ENCODE results near the gene EGLN2.
"Not testable (repeated sequence)": the region's sequence is repeated elsewhere in the genome, so short reads cannot be mapped to it uniquely, and the experiment has no call there.

Gene EGLN2

DNA sequence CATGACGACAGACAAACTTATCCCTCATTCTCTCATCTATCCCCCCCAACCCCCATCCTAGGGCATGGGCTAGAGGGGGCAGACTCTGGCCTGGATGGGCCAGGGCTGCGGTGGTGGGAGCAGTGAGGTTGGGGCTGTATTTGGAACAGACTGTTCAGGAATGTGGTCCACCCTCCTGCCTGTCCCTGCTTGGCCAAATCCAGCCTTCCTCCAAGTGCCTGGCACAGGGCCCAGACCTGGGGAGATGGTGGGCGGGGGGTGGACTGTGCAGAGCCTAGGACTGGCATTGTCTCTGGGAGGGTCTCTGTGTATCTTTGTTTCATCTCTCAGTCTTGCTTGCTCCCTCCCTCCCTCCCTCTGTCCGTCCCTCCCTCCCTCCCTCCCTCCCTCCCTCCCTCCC is 14.2 kb downstream of the EGLN2 start:
- H3K4me3 ChIP-seq (ENCODE audit: low read depth, low read length) = no peak overlapping the region
- no peak for DNase-seq (ENCODE audit: low read depth, low spot score)
- ChIA-PET CTCF (interaction anchor here (1.0 to 1.5 kb wide), 2 partner anchors 11 to 150 kb away, joined by 3 to 4 read pairs; no protein-coding TSS in a partner anchor), POLR2A (no interaction called here)
- TF ChIP-seq, protein P1, sequence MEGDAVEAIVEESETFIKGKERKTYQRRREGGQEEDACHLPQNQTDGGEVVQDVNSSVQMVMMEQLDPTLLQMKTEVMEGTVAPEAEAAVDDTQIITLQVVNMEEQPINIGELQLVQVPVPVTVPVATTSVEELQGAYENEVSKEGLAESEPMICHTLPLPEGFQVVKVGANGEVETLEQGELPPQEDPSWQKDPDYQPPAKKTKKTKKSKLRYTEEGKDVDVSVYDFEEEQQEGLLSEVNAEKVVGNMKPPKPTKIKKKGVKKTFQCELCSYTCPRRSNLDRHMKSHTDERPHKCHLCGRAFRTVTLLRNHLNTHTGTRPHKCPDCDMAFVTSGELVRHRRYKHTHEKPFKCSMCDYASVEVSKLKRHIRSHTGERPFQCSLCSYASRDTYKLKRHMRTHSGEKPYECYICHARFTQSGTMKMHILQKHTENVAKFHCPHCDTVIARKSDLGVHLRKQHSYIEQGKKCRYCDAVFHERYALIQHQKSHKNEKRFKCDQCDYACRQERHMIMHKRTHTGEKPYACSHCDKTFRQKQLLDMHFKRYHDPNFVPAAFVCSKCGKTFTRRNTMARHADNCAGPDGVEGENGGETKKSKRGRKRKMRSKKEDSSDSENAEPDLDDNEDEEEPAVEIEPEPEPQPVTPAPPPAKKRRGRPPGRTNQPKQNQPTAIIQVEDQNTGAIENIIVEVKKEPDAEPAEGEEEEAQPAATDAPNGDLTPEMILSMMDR (IDR thresholded peaks at IDR 0.05; ENCODE audit: insufficient read depth, low read length, missing control alignments) = no peak

DNA sequence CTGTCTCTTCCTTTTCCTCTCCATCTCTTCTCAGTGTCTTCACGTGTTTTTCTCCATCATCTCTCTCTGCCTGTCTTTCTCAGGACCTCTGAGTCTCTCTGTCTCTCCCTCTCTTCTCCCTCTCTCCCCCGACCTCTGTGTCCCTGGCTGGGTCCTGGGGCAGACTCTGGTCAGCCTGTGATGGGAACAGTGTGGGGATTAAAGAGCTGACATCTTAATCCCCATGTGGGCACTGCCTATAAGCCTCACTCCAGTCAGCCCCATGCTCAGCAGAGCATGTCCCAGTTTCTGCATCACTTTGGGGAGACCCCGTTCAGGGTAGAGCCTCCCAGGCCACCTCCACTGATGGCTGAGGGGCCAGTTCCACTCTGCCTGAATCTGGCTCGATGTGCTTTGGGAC is 16.2 kb downstream of the EGLN2 start:
- ChIA-PET CTCF (no interaction called here), POLR2A (no interaction called here)
- DNase-seq (ENCODE audit: low read depth, low spot score) = no peak
- H3K4me3 ChIP-seq (ENCODE audit: low read depth, low read length) = no peak overlapping the region
- TF ChIP-seq, protein P1 (IDR thresholded peaks at IDR 0.05; ENCODE audit: insufficient read depth, low read length, missing control alignments) = no peak

DNA sequence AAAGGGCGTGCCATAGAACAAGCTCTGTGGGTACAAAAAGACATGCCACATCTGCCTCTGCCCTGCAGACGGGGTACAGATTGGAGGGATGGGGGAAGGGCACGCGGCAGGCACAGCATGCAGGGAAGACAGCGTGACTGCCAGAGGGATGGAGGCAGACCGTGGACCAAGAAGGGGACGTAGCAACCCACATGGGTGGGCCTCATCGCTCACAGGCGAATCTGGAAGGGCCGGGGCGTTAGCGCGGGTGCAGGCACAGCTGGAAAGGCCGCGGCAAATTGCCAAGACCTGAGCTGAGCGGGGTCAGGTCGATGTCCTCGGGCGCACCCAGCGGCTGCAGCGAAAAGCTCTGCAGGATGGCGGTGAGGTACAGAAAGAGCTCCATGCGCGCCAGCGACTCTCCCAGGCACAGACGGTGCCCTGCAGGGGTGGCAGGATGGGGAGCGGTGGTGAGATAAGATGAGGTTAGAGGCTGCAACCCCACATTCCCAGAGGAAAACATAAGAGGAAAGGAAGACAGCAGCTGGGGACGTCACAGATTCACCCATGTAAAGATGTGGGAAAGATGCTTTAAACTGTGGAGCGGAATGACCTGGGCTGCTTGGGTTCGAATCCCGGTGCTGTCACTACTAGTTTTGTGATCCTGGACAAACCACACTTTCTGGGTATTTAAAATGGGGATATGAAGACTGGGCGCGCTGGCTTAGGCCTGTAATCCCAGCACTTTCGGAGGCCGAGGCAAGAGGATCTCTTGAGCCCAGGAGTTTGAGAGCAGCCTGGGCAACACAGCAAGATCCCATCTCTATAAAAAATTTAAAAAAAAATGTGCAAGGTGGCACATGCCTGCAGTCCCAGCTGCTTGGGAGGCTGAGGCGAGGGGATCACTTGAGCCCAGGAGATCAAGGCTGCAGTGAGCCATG is 19.7 kb downstream of the EGLN2 start:
- TF ChIP-seq, protein P1 (IDR thresholded peaks at IDR 0.05; ENCODE audit: insufficient read depth, low read length, missing control alignments) = peak; percentile 27
- POLR2A ChIA-PET; DNase-seq (ENCODE audit: low read depth, low spot score): not testable (repeated sequence)
- H3K4me3 ChIP-seq (ENCODE audit: low read depth, low read length) = peak overlapping the region; percentile 44
- CTCF ChIA-PET = interaction anchor here (0.6 to 3.1 kb wide), 11 partner anchors 9 to 677 kb away, joined by 3 to 45 read pairs (median 4); partner anchors contain the start of gene RAB4B

DNA sequence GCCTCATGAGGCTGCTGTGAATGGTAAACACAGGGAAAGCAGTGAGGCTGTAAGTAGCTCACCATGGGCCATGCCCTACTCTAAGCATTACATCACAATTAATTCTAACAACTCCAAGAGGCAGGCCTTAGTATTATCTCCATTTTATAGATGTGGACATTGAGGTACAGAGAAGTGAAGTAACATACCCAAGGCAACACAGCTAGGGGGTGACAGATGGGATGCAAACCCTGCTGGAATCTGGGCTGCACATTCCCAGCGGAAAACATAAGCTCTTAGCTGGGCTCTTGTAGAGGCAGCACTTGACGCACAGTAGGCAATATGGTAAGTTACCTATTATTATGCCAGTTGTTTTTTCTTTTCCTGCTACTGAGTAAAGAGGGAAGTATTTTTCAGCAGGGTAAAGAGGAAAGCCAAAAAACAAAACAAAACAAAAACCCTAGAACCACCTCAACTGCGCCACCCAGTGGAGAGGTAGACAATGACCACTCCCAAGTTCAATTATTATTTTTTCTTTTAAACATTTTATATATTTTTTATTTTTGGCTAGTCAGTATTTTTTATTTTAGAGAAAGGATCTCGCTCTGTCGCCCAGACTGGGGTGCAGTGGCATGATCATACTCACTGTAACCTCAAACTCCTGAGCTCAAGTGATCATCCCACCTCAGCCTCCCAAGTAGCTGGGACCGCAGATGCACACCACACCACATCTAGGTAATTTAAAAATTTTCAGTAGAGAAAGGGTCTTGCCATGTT is 20.7 kb downstream of the EGLN2 start:
- ChIA-PET POLR2A (interaction anchor here (1.2 kb wide), 1 partner anchor 13 kb away, joined by 4 read pairs; no protein-coding TSS in a partner anchor), CTCF (interaction anchor here (0.6 to 3.1 kb wide), 17 partner anchors 8 to 678 kb away, joined by 3 to 45 read pairs (median 4); partner anchors contain the start of gene RAB4B)
- H3K4me3 ChIP-seq (ENCODE audit: low read depth, low read length); DNase-seq (ENCODE audit: low read depth, low spot score): not testable (repeated sequence)
- TF ChIP-seq, protein P1 (IDR thresholded peaks at IDR 0.05; ENCODE audit: insufficient read depth, low read length, missing control alignments) = peak; percentile 51

DNA sequence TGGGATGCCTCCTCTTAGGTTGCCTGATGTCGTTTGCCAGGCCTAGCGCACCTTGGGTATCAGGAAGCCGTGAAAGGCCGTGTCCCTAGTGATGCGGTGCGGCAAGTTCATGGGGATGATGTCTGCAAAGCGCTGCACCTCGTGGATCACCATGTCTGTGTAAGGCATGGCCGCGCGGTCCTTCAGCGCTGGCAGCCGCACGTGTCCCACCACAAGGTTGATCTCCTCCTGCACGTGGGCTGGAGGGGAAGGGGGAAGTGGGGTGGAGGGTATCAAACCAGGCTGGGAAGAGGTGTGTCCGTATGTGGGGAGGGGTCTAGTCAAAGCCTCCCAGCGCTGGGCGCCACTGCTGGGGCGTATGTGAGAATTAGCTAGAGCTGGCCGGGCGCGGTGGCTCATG is 23.2 kb downstream of the EGLN2 start:
- POLR2A ChIA-PET = no interaction called here
- CTCF ChIA-PET = interaction anchor here (0.9 kb wide), 1 partner anchor 161 kb away, joined by 3 read pairs; no protein-coding TSS in a partner anchor

DNA sequence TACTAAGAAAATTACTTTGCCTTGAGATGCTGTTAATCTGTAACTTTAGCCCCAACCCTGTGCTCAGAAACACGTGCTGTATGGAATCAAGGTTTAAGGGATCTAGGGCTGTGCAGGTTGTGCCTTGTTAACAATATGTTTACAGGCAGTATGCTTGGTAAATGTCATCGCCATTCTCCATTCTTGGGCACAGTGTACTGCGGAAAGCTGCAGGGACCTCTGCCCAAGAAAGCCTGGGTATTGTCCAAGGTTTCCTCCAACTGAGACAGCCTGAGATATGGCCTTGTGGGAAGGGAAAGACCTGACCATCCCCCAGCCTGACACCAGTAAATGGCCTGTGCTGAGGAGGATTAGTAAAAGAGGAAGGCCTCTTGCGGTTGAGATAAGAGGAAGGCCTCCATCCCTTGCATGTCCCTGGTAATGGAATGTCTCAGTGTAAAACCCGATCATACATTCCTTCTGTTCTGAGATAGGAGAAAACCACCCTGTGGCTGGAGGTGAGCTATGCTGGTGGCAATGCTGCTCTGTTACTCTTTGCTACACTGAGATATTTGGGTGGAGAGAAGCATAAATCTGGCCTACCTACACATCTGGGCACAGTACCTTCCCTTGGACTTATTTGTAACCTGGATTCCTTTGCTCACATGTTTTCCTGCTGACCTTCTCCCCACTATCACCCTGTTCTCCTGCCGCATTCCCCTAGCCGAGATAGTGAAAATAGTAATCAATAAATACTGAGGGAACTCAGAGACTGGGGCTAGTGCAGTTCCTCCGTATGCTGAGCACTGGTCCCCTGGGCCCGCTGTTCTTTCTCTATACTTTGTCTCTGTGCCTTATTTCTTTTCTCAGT is 23.9 kb downstream of the EGLN2 start:
- CTCF ChIA-PET = interaction anchor here (0.9 to 2.2 kb wide), 3 partner anchors 16 to 162 kb away, joined by 3 to 9 read pairs (median 3); no protein-coding TSS in a partner anchor
- POLR2A ChIA-PET; DNase-seq (ENCODE audit: low read depth, low spot score); H3K4me3 ChIP-seq (ENCODE audit: low read depth, low read length): not testable (repeated sequence)

More for the DNA sequence above, 23.2 kb downstream of the EGLN2 start:
- TF ChIP-seq, protein P1 (IDR thresholded peaks at IDR 0.05; ENCODE audit: insufficient read depth, low read length, missing control alignments) = no peak
- DNase-seq (ENCODE audit: low read depth, low spot score) = no peak
- H3K4me3 ChIP-seq (ENCODE audit: low read depth, low read length) = no peak overlapping the region

DNA sequence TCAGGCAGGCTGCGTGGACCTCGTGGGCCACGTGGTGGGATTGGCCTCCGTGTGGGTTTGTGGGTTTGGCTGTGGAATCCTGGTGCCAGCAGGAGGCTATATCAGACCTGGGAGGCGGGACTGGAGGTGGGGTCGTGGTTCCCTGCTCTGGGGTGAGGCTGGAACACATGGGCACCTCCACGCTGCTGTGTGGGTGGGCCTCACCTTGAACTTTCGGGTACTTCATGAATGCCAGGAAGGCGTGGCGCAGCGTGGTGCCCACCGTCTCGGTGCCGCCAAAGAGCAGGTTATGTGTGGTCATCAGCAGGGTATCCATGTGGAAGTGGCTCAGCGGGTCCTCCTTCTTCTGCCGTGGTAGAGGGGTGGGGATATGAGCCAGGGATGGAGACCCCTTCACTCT is 25.9 kb downstream of the EGLN2 start:
- CTCF ChIA-PET; POLR2A ChIA-PET; H3K4me3 ChIP-seq (ENCODE audit: low read depth, low read length); DNase-seq (ENCODE audit: low read depth, low spot score): not testable (repeated sequence)

DNA sequence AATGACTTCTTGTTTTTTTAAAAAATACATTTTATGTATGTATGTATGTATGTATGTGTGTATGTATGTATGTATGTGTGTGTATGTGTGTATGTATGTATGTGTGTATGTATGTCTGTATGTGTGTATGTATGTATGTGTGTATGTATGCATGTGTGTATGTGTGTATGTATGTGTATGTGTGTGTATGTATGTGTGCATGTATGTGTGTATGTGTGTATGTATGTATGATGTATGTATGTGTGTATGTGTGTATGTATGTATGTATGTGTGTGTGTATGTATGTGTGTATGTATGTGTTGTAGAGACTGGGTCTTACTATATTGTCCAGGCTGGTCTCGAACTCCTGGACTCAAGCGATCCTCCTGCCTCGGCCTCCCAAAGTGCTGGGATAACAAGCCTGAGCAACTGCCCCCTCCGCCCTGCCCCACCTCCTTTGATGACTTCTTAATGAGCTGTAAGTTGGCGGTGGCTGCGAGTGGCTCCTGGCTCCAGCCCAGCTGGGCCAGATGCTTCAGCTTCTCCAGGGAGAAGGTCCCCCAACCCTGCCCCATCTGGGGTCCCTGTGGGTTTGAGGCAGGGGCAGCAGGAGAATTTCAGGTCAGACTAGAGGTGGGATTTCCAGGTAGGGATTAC is 26.6 kb downstream of the EGLN2 start:
- DNase-seq (ENCODE audit: low read depth, low spot score); CTCF ChIA-PET; POLR2A ChIA-PET; H3K4me3 ChIP-seq (ENCODE audit: low read depth, low read length): not testable (repeated sequence)

DNA sequence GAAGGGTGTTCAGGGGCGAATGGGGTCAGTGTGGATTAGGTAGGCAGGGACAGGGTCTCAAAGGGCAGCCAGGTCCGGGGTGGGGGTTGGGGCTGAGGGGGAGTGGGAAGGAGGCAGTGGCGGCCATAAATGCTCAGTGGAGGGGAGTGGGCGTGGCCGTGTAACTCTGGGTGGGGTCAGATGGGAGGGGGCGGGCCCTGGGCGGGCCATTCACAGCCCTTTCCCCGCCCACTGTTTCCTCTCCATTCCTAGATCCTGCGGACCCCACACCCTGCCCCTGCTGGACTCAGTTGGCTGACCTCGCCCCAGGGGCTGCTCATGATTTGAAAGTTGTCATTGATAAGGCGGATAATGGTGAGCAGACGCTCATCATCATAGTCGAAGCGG is 27.3 kb downstream of the EGLN2 start:
- POLR2A ChIA-PET, CTCF ChIA-PET: not testable (repeated sequence)

More for the DNA sequence above, 27.3 kb downstream of the EGLN2 start:
- not testable (repeated sequence) for DNase-seq (ENCODE audit: low read depth, low spot score); H3K4me3 ChIP-seq (ENCODE audit: low read depth, low read length)
